H1 (cell line): ENCODE data around the gene TOMM22. TPM values are rescaled to one million over a fixed set of nuclear protein-coding genes. Genes with fewer than 3 reads are reported as not detected.

ENCODE experiments used
- SUZ12 ChIP-seq: fragments of 200-600 bp; sonication (generic); IDR thresholded peaks from 2 replicates; pipeline ENCODE4 v1.6.1; 2012; ENCODE audit warnings: mild to moderate bottlenecking, inconsistent platforms, low read length, moderate library complexity, mixed read lengths
- polyA plus RNA-seq, 7 experiments: library from polyadenylated mRNA; depleted of rRNA in 3 of 7; stranded (reverse) in 5 of 7; unstranded in 2 of 7; fragments of >200 nt in 5 of 7; fragments of 200-250 nt in 2 of 7; gene quantifications; 1 replicate in 5 of 7; 2 replicates in 1 of 7; 4 replicates in 1 of 7; pipeline versions ENCODE4 v1.2.1 to v1.2.3, GENCODE V29; 2011 to 2013; ENCODE audit warnings: missing spikeins in 2 of 7, mixed read lengths in 2 of 7
- total RNA-seq: library from RNA; stranded (reverse); fragmentation: NEBNext Ultra II Directional; extraction: Animal tissue kit (Norgen Biotek cat#: 25700); gene quantifications from 2 replicates; pipeline ENCODE4 v1.2.1, GENCODE V29; 2021

Gene TOMM22
- total and polyA plus RNA-seq, 2 of the 8 experiments (the other 6 are each of a cell fraction or from before 2014, with no cell fraction given), result 84.0 to 125 TPM

- no peak for TF ChIP-seq SUZ12
Measured at GRCh38 chr22:38710866-38711265, 29.1 kb downstream of the TOMM22 start (continued).
